GM21717 (cell line): ENCODE measurements around the gene UTP11.
"Not testable (repeated sequence)": the region's sequence is repeated elsewhere in the genome, so short reads cannot be mapped to it uniquely, and the experiment has no call there.

ENCODE experiments used
- ATAC-seq: cut with Tn5 transposase; IDR thresholded peaks from one replicate; pipeline ENCODE4 v1.9.1; 2021; ENCODE audit warnings: mild to moderate bottlenecking, moderate library complexity; ENCODE audit not compliant: unreplicated experiment

UTP11 gene, protein sequence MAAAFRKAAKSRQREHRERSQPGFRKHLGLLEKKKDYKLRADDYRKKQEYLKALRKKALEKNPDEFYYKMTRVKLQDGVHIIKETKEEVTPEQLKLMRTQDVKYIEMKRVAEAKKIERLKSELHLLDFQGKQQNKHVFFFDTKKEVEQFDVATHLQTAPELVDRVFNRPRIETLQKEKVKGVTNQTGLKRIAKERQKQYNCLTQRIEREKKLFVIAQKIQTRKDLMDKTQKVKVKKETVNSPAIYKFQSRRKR

DNA sequence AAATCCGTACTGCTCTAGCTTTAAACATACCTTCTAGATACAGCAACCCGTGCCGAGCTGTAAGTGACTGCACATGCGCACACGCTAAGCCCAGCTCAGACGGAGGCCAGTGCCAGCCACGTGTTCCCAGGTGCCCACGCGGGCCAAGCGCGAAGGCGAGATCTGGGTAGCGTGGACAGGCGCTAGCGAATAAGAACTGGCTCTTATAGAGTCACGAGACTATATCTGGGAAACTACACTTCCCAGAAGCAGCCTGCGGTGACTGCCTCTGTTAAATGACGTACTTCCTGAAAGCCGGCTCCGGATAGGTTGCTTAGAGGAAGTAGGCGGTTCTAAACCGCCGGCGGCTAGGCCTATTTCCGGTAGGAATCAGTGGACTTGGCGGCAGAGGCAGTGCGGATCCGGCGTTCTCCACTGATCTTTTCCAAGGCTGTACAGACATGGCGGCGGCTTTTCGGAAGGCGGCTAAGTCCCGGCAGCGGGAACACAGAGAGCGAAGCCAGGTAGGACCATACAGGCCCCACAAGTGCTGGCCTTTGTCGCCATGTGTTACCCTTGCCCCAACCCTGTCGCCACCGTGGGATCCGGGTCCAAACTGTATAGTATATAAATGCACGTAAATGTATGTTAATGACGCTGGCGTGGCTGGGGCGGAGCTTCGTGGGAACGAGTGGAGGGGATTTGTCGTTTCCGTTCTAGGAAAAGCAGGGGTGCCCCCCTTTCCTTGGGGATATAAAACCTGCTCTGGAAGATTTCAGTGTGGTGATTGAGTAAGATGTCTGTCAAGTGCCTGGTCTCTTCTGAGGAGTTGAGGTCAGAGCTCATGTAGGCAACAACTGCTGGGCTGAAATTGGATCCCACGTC is at the start of gene UTP11:
Gene UTP11 (plus strand): TSS at position 372 of the 864 bp plus-strand sequence. CDS start 69 bp downstream, at position 441.
- peak; percentile 85 for ATAC-seq

DNA sequence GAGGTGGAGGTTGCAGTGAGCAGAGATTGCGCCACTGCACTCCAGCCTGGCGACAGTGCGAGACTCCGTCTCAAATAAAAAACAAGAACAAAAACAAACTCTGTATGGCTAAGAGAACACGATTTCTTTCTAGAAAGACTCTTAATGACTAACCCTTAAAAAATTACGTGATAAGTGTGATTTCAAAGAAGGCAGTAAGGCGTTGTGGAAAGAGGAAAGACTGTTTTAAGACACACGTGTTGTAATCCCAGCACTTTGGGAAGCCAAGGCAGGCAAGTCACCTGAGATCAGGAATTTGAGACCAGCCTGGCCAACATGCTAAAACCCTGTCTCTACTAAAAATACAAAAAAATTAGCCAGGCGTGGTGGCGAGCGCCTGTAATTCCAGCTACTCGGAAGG is 48.4 kb upstream of the UTP11 start:
- not testable (repeated sequence) for ATAC-seq

DNA sequence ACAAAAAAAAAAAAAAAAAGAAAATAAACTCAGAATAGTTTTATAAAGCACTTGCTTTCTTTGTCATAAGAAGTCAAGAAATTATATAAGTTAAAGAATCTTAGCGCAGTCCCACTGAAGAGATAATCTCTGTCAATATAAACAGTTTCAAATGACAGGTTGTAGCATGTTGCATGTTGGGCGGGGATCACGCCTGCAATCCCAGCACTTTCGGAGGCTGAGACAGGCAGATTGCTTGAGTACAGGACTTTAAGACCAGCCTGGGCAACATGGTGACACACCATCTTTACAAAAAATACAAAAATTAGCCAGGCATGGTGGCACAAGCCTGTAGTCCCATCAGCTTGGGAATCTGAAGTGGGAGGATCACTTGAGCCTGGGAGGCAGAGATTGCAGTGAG is 47.2 kb upstream of the UTP11 start:
- ATAC-seq = no peak

DNA sequence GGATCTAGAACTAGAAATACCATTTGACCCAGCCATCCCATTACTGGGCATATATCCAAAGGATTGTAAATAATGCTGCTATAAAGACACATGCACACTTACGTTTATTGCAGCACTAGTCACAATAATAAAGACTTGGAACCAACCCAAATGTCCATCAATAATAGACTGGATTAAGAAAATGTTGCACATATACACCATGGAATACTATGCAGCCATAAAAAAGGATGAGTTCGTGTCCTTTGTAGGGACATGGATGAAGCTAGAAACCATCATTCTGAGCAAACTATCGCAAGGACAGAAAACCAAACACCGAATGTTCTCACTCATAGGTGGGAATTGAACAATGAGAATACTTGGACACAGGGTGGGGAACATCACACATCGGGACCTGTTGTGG is 38.9 kb upstream of the UTP11 start:
- ATAC-seq = not testable (repeated sequence)

DNA sequence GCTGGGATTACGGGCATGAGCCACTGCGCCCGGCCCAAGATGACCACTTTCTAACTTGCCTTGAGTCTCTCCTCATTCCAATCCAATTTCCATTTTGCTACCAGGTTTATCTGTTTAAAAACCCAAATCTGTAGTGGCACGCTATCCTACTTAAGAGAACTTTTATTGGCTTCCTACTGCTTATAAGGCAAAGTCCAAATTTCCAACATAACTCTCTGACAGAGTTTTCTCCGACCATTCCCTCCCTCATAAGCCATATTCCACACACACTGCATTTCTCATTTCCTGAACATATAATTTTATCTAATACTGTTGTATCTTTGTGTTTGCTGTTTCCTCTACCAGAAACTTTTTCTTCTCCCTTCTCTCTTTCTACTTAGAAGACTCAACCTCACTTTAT is 38.0 kb upstream of the UTP11 start:
- no peak for ATAC-seq

DNA sequence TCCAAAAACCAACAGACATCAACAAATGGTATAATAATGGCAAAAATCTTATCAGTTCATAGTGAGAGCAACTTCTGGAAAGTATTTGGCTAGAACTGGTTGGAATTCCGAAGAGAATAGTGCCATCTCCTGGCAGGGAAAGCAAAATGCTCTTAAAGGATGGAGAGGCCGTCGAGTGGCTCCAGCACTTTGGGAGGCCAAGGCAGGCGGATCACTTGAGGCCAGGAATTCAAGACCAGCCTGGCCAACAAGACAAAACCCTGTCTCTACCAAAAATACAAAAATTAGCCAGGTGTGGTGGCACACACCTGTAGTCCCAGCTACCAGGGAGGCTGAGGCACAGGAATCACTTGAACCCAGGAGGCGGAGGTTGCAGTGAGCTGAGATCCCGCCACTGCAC is 37.5 kb upstream of the UTP11 start:
- ATAC-seq = not testable (repeated sequence)

DNA sequence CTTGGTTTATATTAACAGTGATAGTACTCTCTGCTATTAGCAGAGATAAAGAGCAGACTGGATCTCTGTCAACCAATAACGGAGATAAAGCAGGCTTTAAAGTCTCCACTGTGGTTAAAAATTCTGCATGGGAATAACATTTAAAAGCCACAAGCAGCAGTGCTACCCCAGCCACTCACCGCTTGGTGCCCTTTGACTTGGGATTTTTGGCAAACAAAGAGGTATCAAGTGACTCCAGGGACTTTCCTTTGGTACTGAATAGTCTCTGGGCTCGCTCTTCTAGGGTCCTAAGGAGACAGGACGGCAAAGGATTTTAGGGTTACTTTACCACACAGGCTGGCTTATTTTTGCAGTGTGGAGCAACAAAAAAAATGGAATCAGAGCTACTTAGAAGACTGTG is 34.0 kb upstream of the UTP11 start:
- no peak for ATAC-seq

DNA sequence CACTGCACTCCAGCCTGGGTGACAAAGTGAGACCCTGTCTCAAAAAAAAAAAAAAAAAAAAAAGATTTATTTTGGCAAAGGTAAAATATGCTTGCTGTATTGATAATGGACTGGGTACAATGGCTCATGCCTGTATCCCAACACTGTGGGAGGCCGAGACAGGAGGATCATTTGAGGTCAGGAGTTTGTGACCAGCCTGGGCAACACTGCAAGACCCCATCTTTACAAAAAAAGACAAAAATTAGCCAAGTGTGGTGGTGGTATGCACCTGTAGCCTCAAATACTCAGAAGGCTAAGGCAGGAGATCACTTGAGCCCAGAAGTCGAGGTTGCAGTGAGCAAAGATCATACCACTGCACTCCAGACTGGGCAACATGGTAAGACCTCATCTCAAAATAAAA is 29.0 kb upstream of the UTP11 start:
- ATAC-seq = no peak

DNA sequence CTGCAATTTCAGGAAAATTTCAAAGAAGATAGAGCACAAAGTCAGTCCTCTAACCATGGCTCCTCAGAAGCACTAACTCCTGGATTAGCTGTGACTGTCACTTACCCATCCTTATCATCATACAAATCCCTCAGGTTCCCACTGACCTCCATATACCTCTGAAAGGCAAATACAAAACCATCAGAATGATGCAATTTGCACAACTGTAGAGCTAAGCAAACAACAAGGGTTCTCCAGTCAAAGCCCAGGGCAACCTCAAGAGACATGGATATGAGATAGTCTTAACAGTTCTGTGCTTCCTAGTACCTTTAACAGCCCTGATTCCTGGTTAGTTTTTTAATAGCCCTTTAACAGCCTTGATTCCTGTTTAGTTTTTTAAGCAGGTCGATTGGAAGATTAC is 24.9 kb upstream of the UTP11 start:
- ATAC-seq = no peak

DNA sequence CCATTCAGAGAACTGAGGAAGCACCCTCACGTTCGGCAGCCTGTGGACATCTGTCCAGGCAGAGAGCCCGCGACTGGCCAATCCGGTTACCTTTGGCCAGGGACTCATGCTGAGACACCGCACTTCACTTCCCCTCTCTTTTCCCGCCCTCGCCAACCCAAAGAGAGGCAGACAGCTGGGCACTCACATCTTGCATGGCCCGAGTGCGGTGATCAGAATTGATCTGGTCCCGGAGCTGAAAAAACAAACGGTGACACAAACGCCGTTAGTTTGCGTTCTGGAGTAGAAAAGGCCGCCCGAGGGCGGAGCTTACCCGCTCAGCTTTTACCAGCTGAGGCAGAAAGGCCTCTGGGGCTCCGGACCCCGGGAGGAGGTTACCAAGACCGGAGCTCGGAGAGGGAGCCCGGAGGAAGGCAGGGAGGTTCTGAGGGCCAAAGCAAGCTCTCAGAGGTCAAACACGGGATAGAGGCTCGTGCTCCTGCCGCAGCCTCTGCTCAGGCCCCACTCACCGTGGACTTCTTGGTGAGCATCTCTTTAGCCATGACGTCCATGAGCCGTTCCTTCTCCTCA is 23.1 kb upstream of the UTP11 start:
- ATAC-seq = peak; percentile 42

DNA sequence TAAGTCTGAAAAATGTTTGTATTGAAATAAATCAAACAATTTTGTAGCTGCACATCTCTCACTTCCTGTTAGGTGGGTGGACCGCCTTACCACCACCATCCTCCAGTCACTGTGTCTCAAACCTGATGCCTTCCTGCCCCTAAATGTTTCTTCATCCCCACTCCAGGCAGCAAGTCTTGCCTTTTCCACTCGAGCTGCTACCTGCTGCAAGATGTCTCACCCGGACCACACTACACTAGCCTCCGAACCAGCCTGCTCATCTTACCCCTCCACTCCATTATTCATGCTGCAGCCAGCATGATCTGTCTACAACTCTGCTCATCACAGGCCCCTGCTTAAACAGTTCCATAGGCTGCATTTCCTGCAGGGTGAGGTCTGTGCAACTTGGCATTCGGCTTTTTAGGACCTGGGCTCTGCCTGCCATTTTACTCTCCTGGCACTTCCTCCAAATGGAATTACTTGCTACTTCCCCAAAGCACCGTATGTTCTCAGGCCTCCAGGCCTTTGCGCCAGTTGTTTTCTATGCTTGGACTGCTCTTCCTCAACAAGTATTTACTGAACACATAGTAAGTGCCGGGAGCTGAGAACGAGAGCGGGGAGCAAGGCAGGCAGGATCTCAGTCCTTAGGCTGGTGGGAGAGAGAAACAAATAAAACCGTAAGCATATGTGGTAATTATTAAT is 17.5 kb upstream of the UTP11 start:
- no peak for ATAC-seq

DNA sequence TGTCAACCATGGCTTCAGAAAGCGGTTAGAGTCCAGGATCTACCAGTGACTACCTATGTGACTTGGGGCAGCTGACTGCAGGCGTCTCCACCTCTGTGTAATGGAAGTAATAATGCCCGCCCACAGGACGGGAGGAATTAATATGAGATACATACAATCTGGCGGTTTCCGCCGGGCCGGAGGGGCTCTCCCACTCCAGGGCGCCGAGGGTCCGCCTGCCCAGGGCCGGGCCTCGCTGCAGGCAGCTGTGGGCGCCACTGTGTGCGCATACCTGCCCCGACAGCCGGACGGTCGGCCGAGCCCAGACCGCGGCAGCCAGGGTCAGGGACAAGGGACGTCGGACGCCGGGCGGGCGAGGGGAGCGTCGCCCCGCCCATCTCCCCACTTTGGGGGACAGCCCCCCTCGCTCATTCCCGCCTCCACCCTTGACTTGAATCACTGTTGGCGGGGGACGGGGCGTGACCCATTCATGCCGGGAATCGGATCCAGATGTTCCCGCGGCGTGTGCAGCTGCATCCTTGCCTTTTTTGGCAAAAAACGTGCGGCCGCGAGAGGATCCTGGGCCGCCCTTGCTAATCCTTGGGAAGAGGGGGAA is 16.7 kb upstream of the UTP11 start:
- no peak for ATAC-seq

DNA sequence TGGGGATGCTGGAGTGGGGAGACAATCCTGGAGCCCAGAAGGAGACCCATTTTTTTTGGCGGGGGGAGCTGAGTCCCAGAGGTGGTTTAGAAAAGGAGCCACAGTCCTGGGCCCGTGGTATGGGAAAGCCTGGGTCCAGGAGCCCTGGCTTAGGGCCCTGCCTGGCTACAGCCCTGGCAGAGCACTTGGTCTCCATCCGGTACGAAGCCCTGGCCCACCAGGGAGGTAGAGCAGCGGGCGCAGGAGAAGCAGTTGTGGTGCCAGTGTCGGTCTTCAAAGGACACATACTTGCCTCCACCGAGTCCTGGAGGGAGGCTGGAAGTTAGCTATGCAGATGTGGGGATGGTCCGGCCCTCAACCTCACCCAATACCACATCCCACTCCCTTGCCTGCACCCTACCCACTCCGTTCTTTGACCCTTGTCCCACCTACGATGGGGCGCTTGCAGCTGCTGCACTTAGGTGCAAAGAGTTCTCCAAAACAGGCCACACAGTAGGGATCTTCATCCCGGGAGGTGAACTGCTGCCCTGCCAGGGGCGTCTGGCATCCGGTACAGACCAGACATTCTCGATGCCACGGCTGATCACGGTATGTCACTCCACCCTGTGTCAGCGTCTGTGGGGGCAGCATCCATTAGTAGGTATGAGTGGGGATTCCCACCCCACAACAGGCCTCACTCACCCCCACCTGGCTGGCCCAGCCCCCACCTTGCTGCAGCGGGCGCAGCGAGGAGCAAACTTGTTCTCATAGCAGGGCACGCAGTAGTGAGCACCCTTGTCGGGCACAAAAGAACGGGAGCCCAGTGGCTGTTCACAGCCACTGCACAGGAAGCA is 15.1 kb upstream of the UTP11 start:
- ATAC-seq = no peak

DNA sequence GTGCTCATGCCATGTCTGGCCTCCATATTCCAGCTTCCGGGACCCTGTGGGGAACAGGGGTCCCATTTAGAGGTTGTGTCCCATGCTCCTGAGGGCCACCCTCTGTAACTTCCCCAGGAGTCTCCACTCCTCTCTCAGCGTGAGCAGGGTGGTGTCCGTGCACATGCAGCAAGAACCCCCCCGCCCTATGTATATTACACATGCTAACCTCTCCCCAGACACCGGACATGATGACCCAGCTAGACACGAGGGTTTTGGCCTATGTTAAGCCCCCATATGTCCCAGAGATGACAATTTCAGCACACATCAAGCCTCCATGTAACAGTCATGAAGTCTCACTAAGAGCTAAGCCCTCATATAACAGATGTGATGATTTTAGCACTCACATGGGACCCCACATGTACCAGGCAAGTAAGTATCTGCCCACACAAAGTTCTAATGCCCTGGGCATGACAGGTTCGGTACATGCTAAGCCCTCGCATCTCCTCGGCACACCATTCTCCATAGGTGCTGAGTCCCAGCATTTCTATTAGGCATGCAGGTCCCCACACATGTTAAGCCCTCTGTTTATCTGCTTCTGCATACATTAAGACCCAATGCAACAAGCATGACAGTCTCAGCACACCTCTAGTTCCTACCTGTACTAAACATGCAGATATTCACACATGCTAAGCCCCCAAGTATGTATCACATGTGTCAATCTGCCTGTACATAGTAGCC is 14.3 kb upstream of the UTP11 start:
- no peak for ATAC-seq

DNA sequence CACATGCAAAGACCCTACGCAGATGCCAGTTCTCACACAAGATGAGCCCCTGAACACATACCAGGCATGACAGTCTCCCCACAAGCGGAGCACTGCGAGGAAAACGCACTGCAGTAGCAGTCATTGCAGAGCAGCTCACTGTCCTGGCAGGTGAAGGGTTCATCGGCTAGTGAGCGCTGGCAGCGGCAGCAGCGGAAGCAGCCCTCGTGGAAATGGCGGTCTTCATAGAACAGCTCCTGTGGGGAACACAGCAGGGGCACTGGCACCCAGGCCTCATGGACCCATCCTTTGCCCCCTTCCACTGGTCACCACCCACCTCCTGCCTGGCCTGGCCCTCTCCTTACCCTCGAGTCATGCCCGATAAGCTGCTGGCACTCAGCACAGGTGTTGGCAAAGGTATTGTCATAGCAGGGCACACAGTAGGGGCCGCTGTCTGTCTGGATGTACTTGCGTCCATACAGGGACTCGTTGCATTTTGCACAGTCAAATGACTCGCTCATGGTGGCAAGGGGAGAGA is 13.6 kb upstream of the UTP11 start:
- ATAC-seq = no peak

DNA sequence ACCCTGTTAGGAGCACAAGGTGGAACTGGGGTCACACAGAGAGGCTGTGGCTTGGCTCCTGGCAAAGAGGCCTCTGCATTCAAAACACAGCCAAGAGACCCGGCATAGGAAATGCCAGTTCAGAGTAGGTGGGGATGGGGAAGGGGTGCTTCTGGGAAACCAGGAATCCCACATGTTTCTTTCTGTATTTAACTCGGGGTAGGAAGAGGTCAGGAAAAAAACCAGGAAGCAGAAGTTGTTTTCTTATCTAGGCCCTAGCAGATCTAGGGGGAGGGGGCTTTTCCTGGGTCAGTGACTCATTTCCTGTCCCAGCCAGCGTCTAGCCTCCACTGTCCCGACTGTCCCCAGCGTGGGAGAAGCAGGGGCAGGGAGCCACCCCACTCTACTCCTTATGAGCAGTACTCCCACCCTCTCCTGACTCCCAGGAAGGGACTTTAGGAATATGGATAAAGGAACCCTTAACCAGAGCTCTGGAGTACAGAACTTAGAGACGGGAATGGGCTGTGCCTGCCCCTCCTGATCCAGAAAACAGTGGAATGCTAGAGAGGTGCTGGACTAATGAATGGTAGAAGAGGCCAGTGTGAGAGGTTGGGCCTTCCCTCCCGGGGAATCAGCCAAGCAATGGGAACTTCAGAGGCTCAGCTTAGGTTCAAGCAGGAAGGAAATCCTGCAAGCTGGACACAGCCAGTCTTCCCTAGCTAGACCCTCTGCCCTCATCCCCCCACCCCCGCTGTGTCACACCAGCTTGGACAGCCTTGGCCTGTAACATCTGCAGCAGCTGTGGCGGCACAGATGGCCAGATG is 12.9 kb upstream of the UTP11 start:
- ATAC-seq = no peak

DNA sequence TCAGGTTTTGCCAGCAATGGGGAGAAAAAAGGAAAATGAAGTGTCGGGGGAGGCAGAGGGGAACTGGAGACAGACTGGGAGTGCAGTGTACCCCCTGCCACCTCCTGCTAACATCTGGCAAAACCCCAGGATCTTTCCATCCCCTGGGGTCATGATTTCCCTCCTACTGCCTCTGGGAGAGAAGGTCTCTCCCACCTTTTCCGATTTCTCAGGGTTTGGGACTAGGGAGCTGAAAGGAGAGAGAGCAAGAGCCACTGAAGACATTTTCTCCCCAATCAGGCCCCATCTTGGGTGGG is 12.4 kb upstream of the UTP11 start:
- ATAC-seq = no peak

DNA sequence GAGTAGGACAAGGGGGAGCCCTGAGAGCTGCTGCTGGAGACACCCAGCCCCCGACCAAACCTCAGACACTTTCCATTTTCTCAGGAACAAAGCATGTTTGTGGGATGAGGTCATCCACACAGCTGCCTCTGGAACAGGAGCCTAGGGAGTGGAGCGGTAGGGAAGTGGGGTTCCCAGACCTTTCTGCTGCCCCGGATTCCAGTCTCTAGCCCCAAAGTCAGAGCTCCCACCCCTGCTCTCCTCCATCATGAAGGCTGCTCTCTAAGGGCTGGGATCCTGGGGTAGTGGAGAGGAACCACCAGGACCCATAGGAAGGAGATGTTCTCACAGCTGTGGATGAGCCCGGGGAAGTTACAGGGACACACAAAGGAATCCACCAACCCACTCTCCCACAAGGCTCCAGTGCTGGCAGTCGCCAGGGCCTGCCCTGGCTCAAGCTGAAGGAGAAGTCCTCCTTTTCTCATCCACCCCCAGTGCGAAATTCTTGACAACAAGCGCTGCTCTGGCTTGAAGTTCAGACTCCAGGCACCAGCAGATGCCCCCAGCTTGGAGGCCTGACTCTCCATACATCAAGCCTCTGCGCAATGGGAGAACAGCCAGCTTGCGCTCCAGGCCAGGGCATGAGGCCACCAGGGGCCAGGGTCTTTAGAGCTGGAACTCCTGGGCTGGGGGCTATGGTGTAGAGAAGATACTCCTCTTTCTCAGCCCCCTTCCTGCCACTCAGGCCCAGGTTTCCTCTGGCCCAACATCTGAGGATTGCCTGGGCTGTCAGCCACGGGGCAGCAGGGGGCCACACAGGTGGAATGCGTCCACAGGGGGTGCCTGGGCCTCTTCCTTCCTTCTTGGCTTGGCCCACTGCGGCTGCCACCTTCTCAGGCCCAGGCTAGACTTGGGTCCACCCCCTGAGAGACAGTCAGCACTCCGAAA is 11.7 kb upstream of the UTP11 start:
- ATAC-seq = no peak
